Inferior parietal cortex (tissue), 1 donor: ENCODE results near the gene HLA-C.
"Not testable (repeated sequence)": the region's sequence is repeated elsewhere in the genome, so short reads cannot be mapped to it uniquely, and the experiment has no call there.

ENCODE experiments used
- DNase-seq: peaks from one replicate; pipeline ENCODE4 v3.0.0-alpha.2; 2016; ENCODE audit errors: extremely low spot score

The HLA-C gene

GRCh38 chr6:31270788-31271640 lies 878 bp downstream of the HLA-C start:
- DNase-seq = no peak

DNA sequence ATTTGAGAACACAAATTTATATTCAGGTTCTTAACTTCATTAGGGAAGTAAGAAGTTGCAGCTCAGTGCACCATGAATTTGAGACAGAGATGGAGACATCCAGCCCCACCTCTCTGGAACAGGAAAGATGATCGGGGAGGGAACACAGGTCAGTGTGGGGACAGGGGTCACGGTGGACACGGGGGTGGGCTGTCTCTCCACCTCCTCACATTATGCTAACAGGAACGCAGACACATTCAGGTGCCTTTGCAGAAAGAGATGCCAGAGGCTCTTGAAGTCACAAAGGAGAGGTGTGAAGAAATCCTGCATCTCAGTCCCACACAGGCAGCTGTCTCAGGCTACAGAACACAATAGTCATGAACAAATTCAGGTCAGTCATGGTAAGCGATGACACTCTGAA lies 3.1 kb downstream of the HLA-C start:
- no peak for DNase-seq

- no peak for DNase-seq
Measured at GRCh38 chr6:31268369-31268765, 3.5 kb downstream of the HLA-C start.

DNA sequence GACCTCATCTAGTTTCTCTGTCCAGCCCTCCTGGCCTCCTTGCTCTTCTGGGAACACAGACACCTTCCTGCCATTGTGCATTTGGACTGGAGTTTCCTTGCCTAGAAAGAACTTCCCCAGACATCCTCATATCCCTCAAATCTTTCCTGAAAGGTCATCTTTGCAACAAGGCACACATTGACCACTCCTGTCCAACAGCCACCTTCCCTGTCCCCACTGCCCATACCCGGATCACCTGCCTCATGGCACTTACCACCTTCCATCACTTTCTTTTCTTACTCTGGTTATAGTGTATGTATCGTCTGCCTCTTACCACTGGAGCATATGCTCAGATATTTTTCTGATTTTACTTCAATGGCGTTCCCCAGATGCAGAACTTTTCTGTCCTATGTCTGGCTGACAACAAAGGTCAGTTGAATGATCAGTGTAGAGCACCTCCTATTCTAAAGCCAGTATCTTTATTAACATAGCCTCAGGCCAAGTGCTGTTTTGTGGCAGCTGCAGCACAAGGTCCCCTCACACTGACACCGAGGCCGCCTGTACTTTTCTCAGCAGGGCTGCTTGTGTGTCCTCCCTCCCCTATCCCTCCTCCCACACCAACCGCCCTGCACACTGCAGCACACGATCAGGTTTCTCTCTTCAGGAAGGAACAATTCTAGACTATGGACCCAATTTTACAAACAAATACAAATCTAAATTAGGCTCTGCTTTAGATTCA lies 4.1 kb downstream of the HLA-C start:
- DNase-seq = no peak

- no peak for DNase-seq
Measured at GRCh38 chr6:31266567-31267360, 5.1 kb downstream of the HLA-C start.

DNA sequence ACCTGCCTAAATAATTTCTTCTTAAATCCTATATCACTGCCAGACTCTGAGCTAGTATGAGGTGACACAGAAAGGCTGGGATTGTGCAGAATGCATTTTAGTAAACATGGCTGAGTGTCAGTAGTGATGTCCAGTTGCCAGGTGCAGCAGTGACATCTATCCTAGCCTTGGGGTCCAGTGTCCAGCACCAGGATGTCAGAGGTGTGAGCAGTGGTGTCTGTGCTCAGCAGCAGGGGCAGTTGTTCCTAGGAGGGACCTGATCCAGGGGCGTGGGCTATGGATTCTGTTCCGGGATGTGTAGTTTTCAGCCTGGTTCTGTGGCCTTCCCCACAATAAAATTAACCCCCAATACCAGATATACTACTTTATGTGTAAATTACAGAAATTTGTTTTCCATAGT lies 6.0 kb downstream of the HLA-C start:
- no peak for DNase-seq

DNA sequence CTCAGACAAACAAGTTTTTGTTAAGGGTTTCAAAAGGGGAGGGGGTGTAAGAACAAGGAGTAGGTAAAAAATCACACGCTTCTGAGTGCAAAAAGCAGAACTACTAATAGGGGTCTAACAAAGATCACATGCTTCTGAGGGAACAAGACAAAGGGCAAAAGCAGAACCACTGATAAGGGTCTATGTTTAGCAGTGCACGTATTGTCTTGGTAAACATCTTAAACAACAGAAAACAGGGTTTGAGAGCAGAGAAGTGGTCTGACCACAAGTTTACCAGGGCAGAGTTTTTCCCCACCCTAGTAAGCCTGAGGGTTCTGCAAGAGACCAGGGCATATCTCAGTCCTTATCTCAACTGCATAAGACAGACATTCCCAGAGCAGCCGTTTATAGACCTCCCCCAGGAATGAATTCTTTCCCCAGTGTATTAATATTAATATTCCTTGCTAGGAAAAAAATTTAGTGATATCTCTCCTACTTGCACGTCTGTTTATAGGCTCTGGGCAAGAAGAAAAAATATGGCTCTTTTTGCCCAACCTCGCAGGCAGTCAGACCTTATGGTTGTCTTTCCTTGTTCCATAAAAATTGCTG lies 8.5 kb downstream of the HLA-C start:
- DNase-seq = not testable (repeated sequence)

DNA sequence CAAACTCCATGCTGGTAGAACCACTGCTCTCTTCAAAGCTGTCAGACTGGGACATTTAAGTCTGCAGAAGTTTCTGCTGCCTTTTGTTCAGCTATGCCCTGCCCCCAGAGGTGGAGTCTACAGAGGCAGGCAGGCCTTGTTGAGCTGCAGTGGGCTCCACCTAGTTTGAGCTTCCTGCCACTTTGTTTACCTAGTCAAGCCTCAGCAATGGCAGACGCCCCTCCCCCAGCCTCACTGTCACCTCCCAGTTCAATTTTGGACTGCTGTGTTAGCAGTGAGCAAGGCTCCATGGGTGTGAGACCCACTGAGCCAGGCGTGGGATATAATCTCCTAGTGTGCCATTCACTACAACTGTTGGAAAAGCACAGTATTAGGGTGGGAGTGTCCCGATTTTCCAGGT lies 11.9 kb downstream of the HLA-C start:
- not testable (repeated sequence) for DNase-seq

DNA sequence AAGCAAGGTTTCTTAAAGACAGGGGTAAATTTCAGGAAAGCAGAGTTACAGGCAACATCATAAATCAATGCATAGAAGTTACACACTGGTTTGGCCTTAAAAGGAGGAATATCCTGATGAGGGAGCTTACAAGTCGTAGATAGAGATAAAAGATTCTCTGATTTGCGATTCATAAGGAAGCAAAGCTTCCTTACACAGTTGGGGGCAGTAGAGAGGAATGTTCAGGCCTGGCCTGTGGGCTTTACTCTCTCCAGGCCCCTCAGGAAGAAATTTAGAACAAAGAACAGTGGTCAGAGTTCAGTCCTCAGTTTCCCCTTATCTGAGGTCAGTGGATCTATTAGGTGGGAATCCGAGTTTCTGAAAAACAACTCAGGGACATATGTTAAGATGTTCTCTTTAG lies 19.3 kb downstream of the HLA-C start:
- DNase-seq = no peak

- DNase-seq = no peak
Measured at GRCh38 chr6:31251261-31251660, 20.6 kb downstream of the HLA-C start.

DNA sequence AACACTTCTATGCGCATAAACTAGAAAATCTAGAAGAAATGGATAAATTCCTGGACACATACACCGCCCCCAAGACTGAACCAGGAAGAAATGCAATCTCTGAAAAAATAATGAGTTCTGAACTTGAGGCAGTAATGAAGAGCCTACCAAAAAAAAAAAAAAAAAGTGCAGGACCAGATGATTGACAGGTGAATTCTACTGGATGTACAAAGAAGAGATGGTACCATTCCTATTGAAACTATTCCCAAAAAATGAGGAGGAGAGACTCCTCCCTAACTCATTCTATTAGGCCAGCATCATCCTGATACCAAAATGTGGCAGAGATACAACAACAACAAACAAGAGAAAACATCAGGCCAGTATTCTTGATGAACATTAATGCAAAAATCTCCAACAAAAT lies 22.7 kb downstream of the HLA-C start:
- DNase-seq = no peak

DNA sequence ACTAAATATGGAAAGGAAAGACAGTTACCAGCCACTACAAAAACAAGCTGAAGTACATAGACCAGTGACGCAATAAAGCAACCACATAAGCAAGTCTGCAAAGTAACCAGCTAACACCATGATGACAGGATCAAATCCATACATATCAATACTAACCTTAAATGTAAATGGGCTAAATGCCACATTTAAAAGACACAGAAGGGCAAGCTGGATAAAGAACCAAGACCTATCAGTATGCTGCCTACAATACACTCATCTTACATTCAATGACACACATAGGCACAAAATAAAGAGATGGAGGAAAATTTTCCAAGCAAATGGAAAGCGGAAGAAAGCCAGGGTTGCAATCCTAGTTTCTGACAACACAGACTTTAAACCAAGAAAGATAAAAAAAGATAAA lies 24.1 kb downstream of the HLA-C start:
- DNase-seq = no peak

GRCh38 chr6:31246051-31246521 lies 25.8 kb downstream of the HLA-C start:
- DNase-seq = no peak

DNA sequence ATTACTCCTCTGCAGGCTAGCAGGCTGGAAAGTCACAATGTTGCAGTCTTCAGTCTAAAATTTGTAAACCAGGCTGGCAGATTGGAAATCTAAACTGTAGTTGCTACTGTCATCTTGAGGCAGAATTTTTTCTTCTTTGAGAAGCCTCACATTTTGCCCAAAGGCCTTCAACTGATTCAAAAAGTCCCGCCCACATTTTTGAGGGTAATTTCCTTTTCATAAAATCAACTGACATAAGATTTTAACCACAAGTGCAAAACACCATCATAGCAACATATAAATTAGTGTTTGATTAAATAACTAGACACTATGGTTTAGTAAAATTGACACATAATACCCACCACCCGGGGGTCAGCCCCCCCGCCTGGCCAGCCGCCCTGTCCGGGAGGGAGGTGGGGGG lies 28.4 kb downstream of the HLA-C start:
- DNase-seq = no peak

DNA sequence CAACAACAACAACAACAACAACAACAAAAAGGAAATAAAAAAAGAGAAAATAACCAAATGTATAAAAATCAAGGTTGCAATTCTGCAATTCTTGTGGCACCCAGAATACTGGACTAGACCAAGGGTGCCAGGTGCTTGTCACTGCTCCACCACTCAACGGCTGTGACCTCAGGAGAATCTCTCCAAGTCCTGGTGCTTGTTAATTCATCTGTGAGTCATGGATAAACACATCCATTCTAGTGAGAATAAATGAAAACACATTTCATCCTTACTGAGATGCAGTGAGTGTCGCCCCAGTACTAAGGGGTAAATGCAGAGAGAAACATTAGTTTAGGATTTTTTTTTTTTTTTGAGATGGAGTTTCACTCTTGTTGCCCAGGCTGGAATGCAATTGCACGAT lies 32.0 kb downstream of the HLA-C start:
- DNase-seq = no peak

DNA sequence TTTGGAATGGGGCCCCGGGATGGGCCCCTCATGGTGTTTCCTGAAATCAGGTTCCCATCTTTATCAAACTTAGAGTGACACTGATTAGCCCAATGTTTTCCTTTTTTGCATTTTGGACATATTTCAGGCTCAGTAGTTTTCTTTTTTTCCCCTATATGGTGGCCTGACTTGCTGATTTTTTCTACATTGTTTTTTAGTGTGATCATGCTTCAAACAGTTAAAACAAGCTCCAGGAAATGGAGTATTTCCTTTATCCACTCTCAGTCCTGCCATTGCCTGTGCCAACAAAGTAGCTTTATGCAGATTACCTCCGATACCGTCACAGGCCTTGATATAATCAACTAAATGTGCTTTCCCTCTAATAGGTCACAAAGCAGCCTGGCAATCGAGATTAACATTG lies 37.8 kb downstream of the HLA-C start:
- not testable (repeated sequence) for DNase-seq

DNA sequence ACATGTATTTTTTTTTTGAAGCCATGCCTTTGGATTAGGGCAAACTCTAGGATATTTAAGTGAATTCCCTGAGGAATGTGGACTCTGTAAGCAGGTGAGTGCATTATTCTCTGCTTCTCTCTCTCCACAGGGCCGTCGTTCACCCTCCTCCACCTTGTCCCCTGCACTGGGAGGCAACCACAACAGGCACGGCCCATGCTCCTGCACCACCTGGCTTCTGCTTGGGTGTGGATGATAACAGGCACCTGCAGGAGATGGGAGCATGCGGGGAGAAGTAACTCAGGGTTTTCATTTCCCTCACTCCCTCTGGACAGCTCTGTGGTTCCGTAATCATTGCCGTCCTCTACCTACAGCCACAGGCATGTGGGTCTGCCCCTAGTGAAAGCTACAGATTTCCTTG lies 43.4 kb downstream of the HLA-C start:
- no peak for DNase-seq

- no peak for DNase-seq
Measured at GRCh38 chr6:31227143-31227542, 44.7 kb downstream of the HLA-C start.

- DNase-seq = no peak
Measured at GRCh38 chr6:31225735-31226134, 46.2 kb downstream of the HLA-C start.

DNA sequence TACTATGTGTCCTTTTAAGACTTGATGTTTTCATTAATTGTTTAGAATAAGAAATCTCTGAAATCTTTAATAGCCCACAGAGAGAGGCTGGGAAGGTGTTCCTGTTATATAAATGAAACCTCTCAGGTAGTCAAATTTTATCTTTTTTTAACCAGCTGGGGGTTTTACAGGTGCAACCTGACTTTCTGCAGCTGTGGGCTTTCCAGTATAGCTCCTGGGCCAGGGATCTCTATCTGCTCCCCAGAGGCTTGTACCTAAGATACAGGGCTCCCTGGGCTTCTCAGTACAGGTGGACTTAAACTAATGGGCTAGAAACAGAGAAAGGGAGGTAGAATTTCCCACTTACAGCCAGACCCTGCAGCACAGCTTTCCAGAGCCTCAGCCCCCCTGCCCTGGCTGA lies 49.4 kb downstream of the HLA-C start:
- DNase-seq = no peak
